Stimulated activated CD8-positive, alpha-beta memory T cell treated with anti-CD3 and anti-CD28 coated beads, Interleukin-4, amount 100 ng/mL, for 1 hour (primary cell): ENCODE data around the gene CXCL16.
A peak's percentile ranks its signal among the peaks of the same experiment; 100 is the strongest.

Experiments
- DNase-seq, 2 donors: peaks; one replicate each; pipeline ENCODE4 v3.0.0-alpha.2; 2020; ENCODE audit warnings: low read depth in 2 of 2, low spot score in 1 of 2

The CXCL16 gene

GRCh38 chr17:4739122-4740024 lies at the start of gene CXCL16, which contains the start of gene ZMYND15:
CXCL16 (minus strand) TSS chr17:4739928; CDS start chr17:4739339, 589 bp downstream.
ZMYND15 (plus strand) TSS chr17:4739833; CDS start chr17:4740549, 716 bp downstream.
- DNase-seq: peak in 1 of 2 donors; percentile 38

GRCh38 chr17:4788807-4789700 lies 49.3 kb upstream of the CXCL16 start, which contains the start of gene GLTPD2:
GLTPD2 (plus strand) TSS chr17:4788964; CDS start chr17:4789012, 48 bp downstream.
- DNase-seq: no peak

GRCh38 chr17:4788159-4788806 lies 48.6 kb upstream of the CXCL16 start:
- DNase-seq: no peak

- no peak for DNase-seq
These were observed 46.8 kb upstream of the CXCL16 start for GRCh38 chr17:4786516-4786915.

- DNase-seq: no peak
These were observed 46.4 kb upstream of the CXCL16 start, which contains the start of gene VMO1 for GRCh38 chr17:4786106-4786511. VMO1 (minus strand) TSS chr17:4786364; CDS start chr17:4786352, 12 bp downstream.

- no peak for DNase-seq
These were observed 45.8 kb upstream of the CXCL16 start for GRCh38 chr17:4785311-4786105.

- no peak for DNase-seq
These were observed 42.9 kb upstream of the CXCL16 start for GRCh38 chr17:4782652-4783051.

- DNase-seq: no peak
These were observed 40.7 kb upstream of the CXCL16 start for GRCh38 chr17:4780325-4780955.

GRCh38 chr17:4777969-4778760 lies 38.4 kb upstream of the CXCL16 start:
- DNase-seq: no peak

GRCh38 chr17:4772235-4772613 lies 32.5 kb upstream of the CXCL16 start:
- DNase-seq: no peak

GRCh38 chr17:4771519-4772234 lies 31.9 kb upstream of the CXCL16 start, which contains the start of gene TM4SF5:
TM4SF5 (plus strand) TSS chr17:4771886; CDS start chr17:4771923, 37 bp downstream.
- DNase-seq: no peak

- DNase-seq: no peak
These were observed 29.9 kb upstream of the CXCL16 start for GRCh38 chr17:4769628-4770027.

- no peak for DNase-seq
These were observed 28.6 kb upstream of the CXCL16 start for GRCh38 chr17:4768298-4768697.

- no peak for DNase-seq
These were observed 27.0 kb upstream of the CXCL16 start for GRCh38 chr17:4766723-4767122.

- no peak for DNase-seq
These were observed 26.5 kb upstream of the CXCL16 start for GRCh38 chr17:4766201-4766600.

GRCh38 chr17:4764595-4764994 lies 24.9 kb upstream of the CXCL16 start:
- DNase-seq: no peak

GRCh38 chr17:4759776-4760236 lies 20.1 kb upstream of the CXCL16 start:
- DNase-seq: no peak

GRCh38 chr17:4753392-4753791 lies 13.7 kb upstream of the CXCL16 start:
- DNase-seq: no peak
